Umbilical cord (tissue), 2 donors: ENCODE results near the gene CHURC1. TPM values are rescaled to one million over a fixed set of nuclear protein-coding genes. Genes with fewer than 3 reads are reported as not detected.

Experiments used
- DNase-seq: peaks from one replicate; pipeline ENCODE4 v3.0.0-alpha.2; 2015; ENCODE audit warnings: low spot score
- total RNA-seq: library from RNA; depleted of rRNA; stranded (reverse); fragments of >200 nt; gene quantifications from one replicate; pipeline ENCODE4 v1.2.3, GENCODE V29; 2014; ENCODE audit warnings: low replicate concordance; ENCODE audit not compliant: insufficient read depth

The CHURC1 gene
- total RNA-seq, 1 donor from 2014 or later = 87.4 TPM

DNA sequence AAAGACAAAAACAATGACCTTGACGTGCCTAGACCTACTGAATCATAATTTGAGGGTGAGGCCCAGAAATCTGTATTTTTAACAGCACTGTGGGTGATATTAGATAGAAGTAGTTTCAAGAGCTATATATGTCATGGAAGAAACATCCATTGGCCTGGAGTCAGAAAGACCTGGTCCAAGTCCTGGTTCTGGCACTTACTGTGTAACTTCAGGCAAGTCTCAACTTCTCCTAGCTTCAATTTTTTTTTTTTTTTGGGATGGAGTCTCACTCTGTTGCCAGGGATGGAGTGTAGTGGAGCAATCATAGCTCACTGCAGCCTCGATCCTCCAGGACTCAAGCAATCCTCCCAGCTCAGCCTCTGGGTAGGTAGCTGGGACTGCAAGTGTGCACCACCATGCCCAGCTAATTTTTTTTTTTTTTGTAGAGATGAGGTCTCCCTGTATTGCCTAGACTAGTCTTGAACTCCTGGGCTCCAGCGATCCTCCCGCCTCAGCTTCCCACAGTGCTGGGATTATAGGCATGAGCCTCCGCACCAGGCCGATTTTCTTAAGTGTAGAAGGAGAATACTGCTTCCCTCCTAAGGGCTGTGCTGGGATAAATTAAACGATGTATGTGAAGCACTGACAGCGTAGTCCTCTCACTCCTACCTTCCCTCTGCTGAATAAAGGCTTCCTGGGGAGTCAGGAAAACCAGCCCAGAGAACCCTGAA lies 42.6 kb downstream of the CHURC1 start:
- DNase-seq = no peak

- DNase-seq = no peak
Observed at GRCh38 chr14:64958201-64958600, 43.9 kb downstream of the CHURC1 start.

DNA sequence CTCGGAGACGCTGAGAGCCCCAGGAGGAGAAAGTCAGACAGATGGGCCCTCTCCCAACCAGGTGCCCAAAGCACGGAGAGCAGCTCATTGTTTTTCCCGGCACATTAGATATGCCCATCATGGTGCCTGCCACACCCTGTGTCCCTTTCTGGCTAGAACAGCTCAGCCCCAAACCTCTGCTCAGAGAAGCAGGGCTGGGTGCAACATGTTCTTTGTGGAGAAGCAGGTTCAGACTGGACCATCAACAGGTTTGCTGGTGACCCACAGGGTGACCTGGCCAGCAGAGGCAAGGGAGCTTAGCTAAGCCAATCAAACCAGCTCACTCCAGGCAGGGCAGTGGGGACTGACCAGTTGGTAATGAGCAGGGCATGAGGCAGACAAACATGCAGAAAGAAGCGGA lies 44.5 kb downstream of the CHURC1 start:
- DNase-seq = no peak

DNA sequence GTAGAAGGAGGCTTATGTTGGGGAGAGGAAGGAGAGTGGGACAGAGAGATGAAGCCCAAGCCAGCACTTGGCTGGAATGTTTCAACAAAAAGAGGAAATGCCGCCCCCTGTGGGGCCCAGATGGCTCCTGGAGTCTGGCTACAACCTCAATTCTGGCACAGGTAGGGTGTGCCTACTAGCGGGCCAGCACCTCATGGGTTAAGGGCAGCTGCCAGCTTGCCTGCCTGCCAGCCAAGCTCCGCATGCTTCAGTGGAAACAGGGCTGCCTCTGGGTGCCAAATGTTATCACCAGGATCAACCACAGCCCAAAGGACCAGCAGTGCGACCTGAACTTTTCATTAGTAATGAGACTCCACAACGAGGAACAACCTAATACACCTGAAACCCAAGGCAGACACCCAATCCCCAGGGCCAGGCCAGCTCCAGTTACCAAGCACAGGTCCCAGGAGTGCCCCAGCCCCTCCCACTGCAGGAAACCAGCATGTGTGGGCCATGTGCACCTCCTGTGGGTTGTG lies 46.6 kb downstream of the CHURC1 start:
- DNase-seq = no peak

DNA sequence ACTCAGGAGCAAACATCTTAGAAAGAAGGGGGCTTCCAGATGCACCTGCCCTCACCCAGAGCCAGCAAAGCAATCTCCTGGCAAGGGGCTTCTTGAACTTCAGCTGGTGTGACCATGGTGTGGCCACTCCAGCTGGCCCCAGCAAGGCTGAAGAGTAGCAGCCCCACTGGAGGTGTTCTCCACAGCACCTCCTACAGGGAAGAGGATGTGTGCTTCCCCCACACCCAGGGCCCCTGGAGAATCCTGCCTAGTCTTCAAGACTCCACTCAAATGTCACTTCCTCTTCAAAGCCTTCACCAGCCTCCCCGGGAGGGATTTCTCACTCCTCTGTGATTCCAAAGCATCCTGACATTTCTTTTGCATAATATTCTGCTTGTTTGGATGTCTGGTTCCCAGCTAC lies 49.4 kb downstream of the CHURC1 start:
- no peak for DNase-seq

GRCh38 chr14:64965356-64966000 lies 51.2 kb downstream of the CHURC1 start:
- DNase-seq = no peak

DNA sequence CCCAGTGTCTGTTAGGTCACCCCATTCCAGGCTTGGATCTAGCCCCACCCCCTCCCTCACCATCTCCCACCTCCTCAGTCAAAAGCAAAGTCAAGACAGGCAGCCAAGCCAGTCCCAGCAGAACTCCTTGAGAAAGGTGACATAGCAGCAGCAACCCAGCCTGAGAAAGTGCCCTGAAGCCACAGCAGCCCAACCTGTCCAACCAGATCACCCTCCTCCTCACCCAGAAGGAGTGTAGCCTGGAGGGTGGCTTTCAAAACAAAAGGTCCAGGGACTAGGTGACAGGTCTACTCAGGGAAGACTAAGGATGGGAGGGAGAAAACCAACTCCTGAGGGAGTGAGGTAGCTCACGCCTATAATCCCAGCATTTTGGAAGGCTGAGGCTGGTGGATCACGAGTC lies 52.7 kb downstream of the CHURC1 start:
- peak; percentile 56 for DNase-seq

- no peak for DNase-seq
Observed at GRCh38 chr14:64968167-64968566, 53.9 kb downstream of the CHURC1 start.

DNA sequence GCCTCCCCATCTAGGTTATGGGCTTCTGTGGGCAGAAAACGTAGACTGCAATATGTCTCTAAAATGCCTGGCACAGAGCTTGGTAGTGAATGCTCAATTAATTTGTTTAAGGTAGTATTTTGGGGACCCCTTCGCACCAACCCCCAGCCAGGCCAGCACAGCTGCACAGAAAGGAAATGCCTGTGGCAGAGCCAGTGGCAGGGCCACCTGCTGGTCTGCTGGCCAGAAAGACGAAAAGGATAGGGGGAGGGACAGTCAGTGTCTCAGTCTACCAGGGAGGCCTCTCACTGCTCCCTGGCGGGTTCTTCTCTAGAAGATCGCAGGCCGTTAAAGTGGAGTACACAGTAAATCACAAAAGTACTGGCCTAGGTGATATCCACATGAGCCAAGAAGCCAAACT lies 54.4 kb downstream of the CHURC1 start:
- DNase-seq = no peak

DNA sequence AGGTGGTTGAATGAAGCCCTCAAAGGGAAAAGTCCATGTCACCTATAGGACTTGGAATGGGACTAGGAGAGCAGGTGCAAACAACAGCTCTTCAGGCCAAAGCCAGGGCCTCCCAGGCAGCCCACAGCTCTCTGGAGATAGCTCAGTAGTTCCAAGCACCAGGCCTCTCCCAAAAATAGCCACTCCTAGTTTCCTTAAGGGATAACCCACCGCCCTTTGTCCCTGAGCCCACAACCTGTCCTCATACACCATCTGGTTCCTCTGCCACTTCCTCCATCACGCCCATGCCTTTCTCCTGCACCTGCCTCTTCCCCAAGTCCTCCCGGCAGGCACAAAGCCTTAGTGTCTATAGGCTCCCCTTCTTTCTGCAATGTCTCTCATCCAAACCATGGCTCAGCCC lies 55.8 kb downstream of the CHURC1 start:
- no peak for DNase-seq

DNA sequence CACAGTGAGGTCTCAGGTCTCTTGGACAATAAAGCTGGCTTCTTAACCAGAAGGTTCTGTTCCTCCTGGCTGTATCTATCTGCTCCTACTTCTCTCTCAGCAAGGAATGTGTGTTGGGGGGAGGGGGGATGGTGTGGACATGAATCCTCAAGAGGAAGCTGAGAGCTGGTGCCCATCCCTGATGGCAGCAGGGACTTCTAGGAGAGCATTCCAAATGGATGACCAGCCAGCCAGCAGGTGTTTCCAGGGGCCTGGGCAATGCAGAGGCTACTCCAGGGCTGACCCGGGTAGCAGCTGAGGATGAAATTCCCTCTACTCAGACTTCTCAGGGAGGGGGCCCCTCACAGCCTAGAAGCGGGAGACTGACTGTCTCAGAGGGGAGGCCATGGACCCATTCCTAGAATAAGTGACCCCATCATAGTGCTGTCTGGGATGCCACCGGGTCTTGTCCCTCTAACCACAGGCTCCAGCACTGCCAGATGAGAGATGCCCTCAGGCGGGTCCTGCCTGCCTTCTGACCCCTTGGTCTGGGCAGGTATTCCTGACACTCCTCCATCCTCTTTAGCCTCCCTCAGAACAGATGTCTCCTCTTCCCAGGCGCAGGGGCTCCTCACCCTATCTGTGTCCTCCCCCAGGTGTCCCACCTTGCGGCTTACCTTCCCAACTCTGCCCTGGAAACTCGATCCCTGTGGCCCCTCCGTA lies 56.7 kb downstream of the CHURC1 start:
- DNase-seq = peak; percentile 14

DNA sequence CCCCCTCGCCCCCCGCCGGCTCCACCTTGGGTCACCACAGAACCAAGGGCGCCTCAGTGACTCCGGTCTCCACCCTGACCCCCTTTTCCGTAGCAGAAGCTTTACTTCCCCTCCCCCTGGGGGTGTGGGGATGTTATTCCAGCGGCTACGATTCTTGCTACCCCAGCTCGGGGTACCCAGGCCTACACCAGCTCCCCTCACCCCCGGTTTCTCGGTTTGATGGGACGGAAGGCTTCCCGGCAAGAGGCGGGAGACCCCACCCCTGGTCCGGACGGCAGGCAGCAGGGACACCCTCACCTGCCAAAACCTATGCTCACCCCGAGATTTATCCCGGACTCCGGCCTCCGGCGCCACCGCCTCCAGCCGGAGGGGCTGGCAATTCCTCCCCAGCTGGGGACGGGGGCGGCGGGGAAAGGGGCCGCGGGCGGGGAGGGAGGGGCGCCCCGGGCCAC lies 57.3 kb downstream of the CHURC1 start:
- no peak for DNase-seq

DNA sequence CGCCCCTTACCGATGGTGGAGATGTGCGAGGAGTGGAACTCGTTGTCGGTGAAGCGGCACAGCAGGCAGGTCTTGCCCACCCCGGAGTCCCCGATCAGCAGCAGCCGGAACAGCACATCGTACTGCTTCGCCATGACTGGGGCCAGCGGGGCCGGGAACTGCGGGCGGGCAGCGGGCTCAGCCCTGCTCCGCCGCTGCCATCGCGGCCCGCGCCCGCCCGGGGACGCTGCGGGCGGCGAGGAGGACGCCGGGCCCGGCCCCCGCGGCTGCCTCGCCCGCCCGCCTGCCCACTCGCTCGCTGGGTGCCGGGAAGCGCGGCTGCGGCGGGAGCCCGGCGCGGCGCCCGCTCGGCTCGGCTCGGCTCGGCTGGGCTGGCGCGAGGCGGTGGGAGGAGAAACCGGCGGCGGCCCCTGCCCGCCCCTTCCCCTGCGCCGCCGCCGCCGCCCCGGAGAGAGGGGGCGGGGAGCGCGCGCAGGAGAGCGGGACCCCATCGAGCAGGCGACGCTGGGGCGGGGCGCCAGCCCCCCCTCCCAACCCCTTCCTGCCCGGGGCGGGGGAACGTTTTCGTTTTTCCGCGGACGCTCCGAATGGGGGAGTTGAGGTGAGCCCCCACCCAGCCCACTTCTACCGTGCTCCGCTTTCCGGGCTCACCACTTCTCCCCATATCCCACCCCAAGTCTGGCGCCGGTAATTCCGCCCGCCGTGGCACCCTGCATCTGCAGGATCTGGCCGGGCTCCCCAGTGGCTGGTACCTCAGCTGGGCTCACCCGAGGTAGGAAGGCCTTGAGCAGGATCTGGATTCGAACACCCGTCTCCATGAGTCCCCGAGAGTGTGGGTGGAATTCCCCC lies 57.9 kb downstream of the CHURC1 start, which contains the start of gene RAB15:
Gene RAB15 (minus strand): TSS at position 394 of the 849 bp plus-strand sequence. CDS start 260 bp downstream, at position 134.
- DNase-seq = peak; percentile 65

DNA sequence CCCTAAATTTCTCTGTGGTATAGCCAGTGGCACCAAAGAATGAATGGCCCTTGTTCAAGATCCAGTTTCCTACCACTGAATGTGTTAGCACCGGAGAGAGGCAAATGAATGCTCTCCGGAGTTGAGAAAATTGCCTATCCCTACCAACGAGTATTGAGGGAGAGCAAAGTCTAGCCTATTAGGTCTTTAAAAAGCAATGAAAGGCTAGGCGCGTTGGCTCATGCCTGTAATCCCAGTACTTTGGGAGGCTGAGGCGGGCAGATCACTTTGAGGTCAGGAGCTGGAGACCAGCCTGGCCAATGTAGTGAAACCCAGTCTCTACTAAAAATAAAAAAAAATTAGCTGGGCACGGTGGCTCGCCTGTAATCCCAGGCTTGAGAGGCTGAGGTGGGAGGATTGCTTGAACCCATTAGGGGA lies 58.8 kb downstream of the CHURC1 start:
- no peak for DNase-seq

- DNase-seq = no peak
Observed at GRCh38 chr14:64973826-64974225, 59.6 kb downstream of the CHURC1 start.

DNA sequence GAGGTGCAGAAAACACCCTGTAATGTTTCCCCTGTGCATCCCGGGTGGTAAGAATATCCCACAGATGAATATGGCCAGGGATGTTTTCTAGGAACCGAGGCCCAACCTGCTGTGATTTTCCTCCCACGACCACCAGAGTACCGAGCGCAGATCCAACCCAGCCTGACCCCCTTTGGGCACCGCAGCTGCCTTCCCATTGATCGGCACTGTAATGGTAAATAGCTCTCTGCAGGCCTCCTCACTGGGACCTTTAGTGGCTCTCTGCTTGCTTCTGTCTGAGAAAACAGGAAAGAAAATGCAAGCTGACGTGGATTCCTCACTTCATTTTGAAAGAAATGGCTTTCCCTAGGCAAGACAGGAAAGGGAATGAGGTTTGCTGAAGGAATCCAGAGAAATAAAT lies 60.3 kb downstream of the CHURC1 start:
- DNase-seq = no peak

DNA sequence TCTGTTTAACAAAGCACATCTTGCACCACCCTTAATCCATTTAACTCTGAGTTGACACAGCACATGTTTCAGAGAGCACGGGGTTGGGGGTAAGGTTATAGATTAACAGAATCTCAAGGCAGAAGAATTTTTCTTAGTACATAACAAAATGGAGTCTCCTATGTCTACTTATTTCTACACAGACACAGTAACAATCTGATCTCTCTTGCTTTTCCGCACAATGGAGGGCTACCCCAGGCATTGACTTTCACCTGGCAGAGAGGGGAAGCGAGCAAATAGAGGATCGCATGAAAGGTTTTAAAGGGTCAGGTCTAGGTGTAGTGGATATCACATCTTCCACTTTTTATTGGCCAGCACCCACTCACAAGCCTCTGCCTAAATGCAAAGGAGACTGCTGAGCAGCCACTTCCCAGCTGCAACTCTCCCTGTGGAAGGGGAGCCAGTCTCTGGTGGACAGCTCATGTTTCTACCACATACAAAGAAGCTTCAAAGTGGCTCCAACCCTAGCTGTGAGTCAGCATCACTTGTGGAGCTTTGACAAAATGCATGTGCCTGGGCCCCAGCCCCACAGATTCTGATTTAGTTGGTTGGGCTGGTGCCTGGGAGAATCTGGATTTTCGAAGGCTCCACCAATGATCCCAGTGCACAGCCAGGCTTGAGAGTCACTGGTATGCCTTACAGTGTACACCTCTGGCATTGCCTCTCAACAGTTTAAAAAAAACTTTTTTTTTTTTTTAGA lies 65.2 kb downstream of the CHURC1 start:
- DNase-seq = peak; percentile 19

GRCh38 chr14:64983439-64984310 lies 69.4 kb downstream of the CHURC1 start:
- DNase-seq = peak; percentile 76
